ENCODE data around the gene P2RX6. TPM values are rescaled to one million over a fixed set of nuclear protein-coding genes. Genes with fewer than 3 reads are reported as not detected.

The P2RX6 gene
- total RNA-seq, 5 donors from 2014 or later (not counting 1 experiment from before 2014, with no cell fraction given): 0.29 to 1.6 (median 1.0) TPM

- H3K4me1 Mint-ChIP-seq: peaks cover 44 to 45% (median 45%) of the 10 kb centered on the region in 3 donors
- POLR2A ChIA-PET: no interaction called here
Measured at GRCh38 chr22:20979940-20980453, 35.0 kb upstream of the P2RX6 start.

GRCh38 chr22:20980523-20980922 lies 34.4 kb upstream of the P2RX6 start:
- peaks cover 5 to 46% of the 10 kb centered on the region in 2 experiments for H3K4me1 ChIP-seq (ENCODE audit: control insufficient read depth in 1 of 2, extremely low read depth in 1 of 2, insufficient read depth in 2 of 2, low read length in 2 of 2)
- WGBS (ENCODE audit: insufficient coverage): 100% methylated on average over 4 of the region's 4 CpGs
- H3K9me3 Mint-ChIP-seq: no peaks in the 10 kb centered on the region
- no peaks in the 10 kb centered on the region for H3K36me3 Mint-ChIP-seq
- peaks cover 44 to 45% (median 45%) of the 10 kb centered on the region in 3 donors for H3K4me1 Mint-ChIP-seq
- CTCF ChIA-PET: no interaction called here
- peaks cover 0 to 4% of the 10 kb centered on the region in 2 donors for H3K36me3 ChIP-seq (ENCODE audit: control insufficient read depth in 2 of 2, extremely low read depth in 1 of 2, insufficient read depth in 1 of 2, low read length in 1 of 2)
- peak overlapping the region; percentile 90 to 94 (median 92) for H3K4me3 Mint-ChIP-seq
- POLR2A ChIA-PET: no interaction called here
- H3K4me3 ChIP-seq (ENCODE audit: control insufficient read depth in 1 of 2, extremely low read depth in 1 of 2, low read length in 1 of 2): no peak overlapping the region
- no peak for DNase-seq
- H3K27ac Mint-ChIP-seq: peak overlapping the region; percentile 90 to 91
- H3K9me3 ChIP-seq: no peaks in the 10 kb centered on the region
- peaks cover 0 to 2% of the 10 kb centered on the region in 2 donors for H3K27me3 Mint-ChIP-seq
- H3K27ac ChIP-seq (ENCODE audit: low read length): no peak overlapping the region
- H3K27me3 ChIP-seq (replicated peaks in 1 of 2; ENCODE audit: control insufficient read depth in 2 of 2, extremely low read depth in 1 of 2, insufficient read depth in 2 of 2, low read length in 1 of 2): peaks cover 0 to 31% of the 10 kb centered on the region in 2 experiments
- no peak for ATAC-seq (replicated peaks in 1 of 4)

More at GRCh38 chr22:20979940-20980453, 35.0 kb upstream of the P2RX6 start:
- peak overlapping the region; percentile 34 to 92 (median 42) for H3K4me3 Mint-ChIP-seq
- H3K9me3 Mint-ChIP-seq: no peaks in the 10 kb centered on the region
- no peaks in the 10 kb centered on the region for H3K36me3 Mint-ChIP-seq
- peak overlapping the region in 1 of 2 donors; percentile 29 for H3K27ac Mint-ChIP-seq
- peaks cover 0 to 31% of the 10 kb centered on the region in 2 experiments for H3K27me3 ChIP-seq (replicated peaks in 1 of 2; ENCODE audit: control insufficient read depth in 2 of 2, extremely low read depth in 1 of 2, insufficient read depth in 2 of 2, low read length in 1 of 2)
- H3K27me3 Mint-ChIP-seq: peaks cover 0 to 2% of the 10 kb centered on the region in 2 donors
- H3K27ac ChIP-seq (ENCODE audit: low read length): no peak overlapping the region
- DNase-seq (no peak), ATAC-seq (replicated peaks in 1 of 4) (no peak)
- WGBS (ENCODE audit: insufficient coverage): 92% methylated on average over 12 of the region's 13 CpGs
- H3K4me3 ChIP-seq (ENCODE audit: control insufficient read depth in 1 of 2, extremely low read depth in 1 of 2, low read length in 1 of 2): no peak overlapping the region
- CTCF ChIA-PET: interaction anchor here in 1 of 2 donors (0.5 kb wide), 1 partner anchor 19 kb away, joined by 7 read pairs; no protein-coding TSS in a partner anchor
- no peaks in the 10 kb centered on the region for H3K9me3 ChIP-seq
- H3K4me1 ChIP-seq (ENCODE audit: control insufficient read depth in 1 of 2, extremely low read depth in 1 of 2, insufficient read depth in 2 of 2, low read length in 2 of 2): peaks cover 5 to 46% of the 10 kb centered on the region in 2 experiments
- H3K36me3 ChIP-seq (ENCODE audit: control insufficient read depth in 2 of 2, extremely low read depth in 1 of 2, insufficient read depth in 1 of 2, low read length in 1 of 2): peaks cover 0 to 4% of the 10 kb centered on the region in 2 donors

- Mint-ChIP-seq H3K4me1 (peaks cover 44 to 46% (median 45%) of the 10 kb centered on the region in 3 donors), H3K9me3 (no peaks in the 10 kb centered on the region), H3K4me3 (peak overlapping the region; percentile 90 to 94 (median 92)), H3K36me3 (no peaks in the 10 kb centered on the region), H3K27me3 (peaks cover 0 to 2% of the 10 kb centered on the region in 2 donors), H3K27ac (peak overlapping the region; percentile 90 to 91)
- H3K4me3 ChIP-seq (ENCODE audit: control insufficient read depth in 1 of 2, extremely low read depth in 1 of 2, low read length in 1 of 2): peak overlapping the region; percentile 74 to 80
- 83% methylated on average over 7 of the region's 10 CpGs for WGBS (ENCODE audit: insufficient coverage)
- no peak for ATAC-seq (replicated peaks in 1 of 4)
- peaks cover 5 to 46% of the 10 kb centered on the region in 2 experiments for H3K4me1 ChIP-seq (ENCODE audit: control insufficient read depth in 1 of 2, extremely low read depth in 1 of 2, insufficient read depth in 2 of 2, low read length in 2 of 2)
- peaks cover 0 to 25% of the 10 kb centered on the region in 2 experiments for H3K27me3 ChIP-seq (replicated peaks in 1 of 2; ENCODE audit: control insufficient read depth in 2 of 2, extremely low read depth in 1 of 2, insufficient read depth in 2 of 2, low read length in 1 of 2)
- H3K9me3 ChIP-seq: no peaks in the 10 kb centered on the region
- H3K27ac ChIP-seq (ENCODE audit: low read length): peak overlapping the region; percentile 59
- POLR2A ChIA-PET: no interaction called here
- CTCF ChIA-PET: no interaction called here
- no peak for DNase-seq
- H3K36me3 ChIP-seq (ENCODE audit: control insufficient read depth in 2 of 2, extremely low read depth in 1 of 2, insufficient read depth in 1 of 2, low read length in 1 of 2): peaks cover 0 to 7% of the 10 kb centered on the region in 2 donors
Measured at GRCh38 chr22:20980938-20981722, 33.8 kb upstream of the P2RX6 start.

GRCh38 chr22:20981787-20982562 lies 33.0 kb upstream of the P2RX6 start, which contains the start of gene LZTR1:
Gene LZTR1, plus strand, starts transcription at chr22:20982297. Its CDS starts 75 bp downstream, at chr22:20982372.
- Mint-ChIP-seq H3K4me1 (peaks cover 44 to 52% (median 45%) of the 10 kb centered on the region in 3 donors), H3K4me3 (peak within 1 kb of the TSS; percentile 90 to 94 (median 92)), H3K27ac (peak within 1 kb of the TSS; percentile 90 to 91), H3K27me3 (no peaks in the 10 kb centered on the region), H3K9me3 (no peaks in the 10 kb centered on the region), H3K36me3 (peaks cover 5% of the 10 kb centered on the region)
- H3K27ac ChIP-seq (ENCODE audit: low read length): peak within 1 kb of the TSS; percentile 59
- ChIA-PET POLR2A (interaction anchor here in 1 of 2 donors (0.6 kb wide), 1 partner anchor 125 kb away, joined by 5 read pairs; no protein-coding TSS in a partner anchor), CTCF (no interaction called here)
- H3K4me3 ChIP-seq (ENCODE audit: control insufficient read depth in 1 of 2, extremely low read depth in 1 of 2, low read length in 1 of 2): peak within 1 kb of the TSS; percentile 74 to 80
- peaks cover 0 to 21% of the 10 kb centered on the region in 2 experiments for H3K27me3 ChIP-seq (replicated peaks in 1 of 2; ENCODE audit: control insufficient read depth in 2 of 2, extremely low read depth in 1 of 2, insufficient read depth in 2 of 2, low read length in 1 of 2)
- WGBS (ENCODE audit: insufficient coverage): under 1% methylated on average over 85 of the region's 87 CpGs
- peaks cover 5 to 46% of the 10 kb centered on the region in 2 experiments for H3K4me1 ChIP-seq (ENCODE audit: control insufficient read depth in 1 of 2, extremely low read depth in 1 of 2, insufficient read depth in 2 of 2, low read length in 2 of 2)
- DNase-seq (peak; percentile 26 to 76 (median 56)), ATAC-seq (replicated peaks in 1 of 4) (peak; percentile 87 to 93 (median 92))
- H3K9me3 ChIP-seq: no peaks in the 10 kb centered on the region
- H3K36me3 ChIP-seq (ENCODE audit: control insufficient read depth in 2 of 2, extremely low read depth in 1 of 2, insufficient read depth in 1 of 2, low read length in 1 of 2): peaks cover 0 to 11% of the 10 kb centered on the region in 2 donors

- DNase-seq (no peak), ATAC-seq (replicated peaks in 1 of 4) (peak in 2 of 4 experiments; percentile 4 to 14)
- H3K27ac ChIP-seq (ENCODE audit: low read length): peak overlapping the region; percentile 53
- no peaks in the 10 kb centered on the region for H3K9me3 ChIP-seq
- H3K9me3 Mint-ChIP-seq: no peaks in the 10 kb centered on the region
- peak overlapping the region; percentile 90 to 91 for H3K27ac Mint-ChIP-seq
- peaks cover 5 to 46% of the 10 kb centered on the region in 2 experiments for H3K4me1 ChIP-seq (ENCODE audit: control insufficient read depth in 1 of 2, extremely low read depth in 1 of 2, insufficient read depth in 2 of 2, low read length in 2 of 2)
- peaks cover 6% of the 10 kb centered on the region for H3K36me3 Mint-ChIP-seq
- H3K36me3 ChIP-seq (ENCODE audit: control insufficient read depth in 2 of 2, extremely low read depth in 1 of 2, insufficient read depth in 1 of 2, low read length in 1 of 2): peaks cover 0 to 16% of the 10 kb centered on the region in 2 donors
- H3K4me3 Mint-ChIP-seq: peak overlapping the region; percentile 90 to 94 (median 92)
- ChIA-PET POLR2A (interaction anchor here in 1 of 2 donors (0.6 kb wide), 1 partner anchor 126 kb away, joined by 5 read pairs; no protein-coding TSS in a partner anchor), CTCF (no interaction called here)
- H3K27me3 ChIP-seq (replicated peaks in 1 of 2; ENCODE audit: control insufficient read depth in 2 of 2, extremely low read depth in 1 of 2, insufficient read depth in 2 of 2, low read length in 1 of 2): peaks cover 0 to 16% of the 10 kb centered on the region in 2 experiments
- H3K4me3 ChIP-seq (ENCODE audit: control insufficient read depth in 1 of 2, extremely low read depth in 1 of 2, low read length in 1 of 2): peak overlapping the region; percentile 74 to 80
- H3K27me3 Mint-ChIP-seq: no peaks in the 10 kb centered on the region
- 2% methylated on average over 11 of the region's 12 CpGs for WGBS (ENCODE audit: insufficient coverage)
- peaks cover 44 to 52% (median 45%) of the 10 kb centered on the region in 3 donors for H3K4me1 Mint-ChIP-seq
Measured at GRCh38 chr22:20982563-20982882, 32.4 kb upstream of the P2RX6 start.
